Left colon (tissue), 2 donors: Measurements from ENCODE around the gene HCST. TPM values are rescaled to one million over a fixed set of nuclear protein-coding genes. Genes with fewer than 3 reads are reported as not detected.
"Not testable (repeated sequence)": the region's sequence is repeated elsewhere in the genome, so short reads cannot be mapped to it uniquely, and the experiment has no call there.

ENCODE experiments used
- ATAC-seq: fragments of 200-7000 bp; cut with Tn5 transposase; one replicate; pipeline ENCODE4 v1.9.1; 2020; ENCODE audit warnings: mild to moderate bottlenecking, moderate library complexity
- DNase-seq, 2 donors: peaks; one replicate each; pipeline ENCODE4 v3.0.0-alpha.2; 2020
- intact Hi-C, 2 donors: fragments of 100-400 bp; cut with DNase I in 1 of 2; cut with micrococcal nuclease in 1 of 2; formaldehyde crosslinking; loops; one replicate each; pipeline versions ENCODE4 v1.11.2 to v1.14.0; 2022; cut with DNase I, micrococcal nuclease
- long read RNA-seq: library from polyadenylated mRNA; unstranded; transcript quantifications from one replicate; pipeline ENCODE4 v2.0.0, GENCODE V29; 2021
- total RNA-seq, 2 donors: library from RNA; stranded (reverse); fragmentation: NEBNext Ultra II Directional; extraction: Animal tissue kit (Norgen Biotek cat#: 25700); gene quantifications; one replicate each; pipeline ENCODE4 v1.2.1, GENCODE V29; 2021
- donor health status: DM: no; HTN: no; CAD: no.
- donor health status: DM: yes; HTN: yes; CAD: no.

Gene HCST
- 1 to 10 TPM; 1.0 to 6.1 TPM for total RNA-seq
- long read RNA-seq, partial matches to known transcripts, result 0 of 2 reads
- long read RNA-seq, other reads (novel, unspliced or antisense), result 1 of 2 reads

- no peak for ATAC-seq
- intact Hi-C loops, result no loop called here
- peak in 1 of 2 donors; percentile 36 for DNase-seq
Observed at GRCh38 chr19:35901854-35902661, at the start of gene HCST. Gene HCST (plus strand): TSS chr19:35902529. CDS start chr19:35902594, 65 bp downstream.

DNA sequence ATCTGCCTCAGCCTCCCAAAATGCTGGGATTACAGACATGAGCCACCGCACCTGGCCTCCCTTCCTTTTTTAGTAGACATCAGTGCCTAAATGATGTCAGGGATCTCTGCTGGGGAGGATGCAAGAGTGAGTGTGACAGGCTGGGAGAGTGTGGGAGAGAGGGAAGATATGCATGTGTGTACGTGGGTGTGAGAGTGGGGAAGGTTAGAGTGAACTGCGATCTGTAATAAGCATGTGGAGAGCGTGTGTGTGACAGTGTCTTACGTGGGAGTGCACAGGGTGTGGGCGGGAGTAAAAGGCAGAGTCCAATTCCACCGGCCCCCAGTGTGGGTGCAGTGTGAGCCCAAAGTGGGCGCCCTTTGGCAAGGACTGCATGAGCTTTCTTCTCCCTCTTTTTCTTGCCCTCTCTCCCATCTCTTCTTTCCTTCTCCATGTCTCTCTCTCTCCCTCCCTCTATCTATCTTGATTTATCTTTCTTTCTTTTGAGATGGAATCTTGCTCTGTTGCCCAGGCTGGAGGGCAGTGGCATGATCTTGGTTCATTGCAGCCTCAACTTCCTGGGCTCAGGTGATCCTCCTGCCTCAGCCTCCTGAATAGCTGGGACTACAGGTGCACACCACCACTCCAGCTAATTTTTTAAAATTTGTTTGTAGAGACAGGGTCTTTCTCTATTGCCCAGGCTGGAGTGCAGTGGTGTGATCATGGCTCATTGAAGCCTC lies 49.1 kb upstream of the HCST start:
- no peak for ATAC-seq
- no peak for DNase-seq
- intact Hi-C loops, result no loop called here

DNA sequence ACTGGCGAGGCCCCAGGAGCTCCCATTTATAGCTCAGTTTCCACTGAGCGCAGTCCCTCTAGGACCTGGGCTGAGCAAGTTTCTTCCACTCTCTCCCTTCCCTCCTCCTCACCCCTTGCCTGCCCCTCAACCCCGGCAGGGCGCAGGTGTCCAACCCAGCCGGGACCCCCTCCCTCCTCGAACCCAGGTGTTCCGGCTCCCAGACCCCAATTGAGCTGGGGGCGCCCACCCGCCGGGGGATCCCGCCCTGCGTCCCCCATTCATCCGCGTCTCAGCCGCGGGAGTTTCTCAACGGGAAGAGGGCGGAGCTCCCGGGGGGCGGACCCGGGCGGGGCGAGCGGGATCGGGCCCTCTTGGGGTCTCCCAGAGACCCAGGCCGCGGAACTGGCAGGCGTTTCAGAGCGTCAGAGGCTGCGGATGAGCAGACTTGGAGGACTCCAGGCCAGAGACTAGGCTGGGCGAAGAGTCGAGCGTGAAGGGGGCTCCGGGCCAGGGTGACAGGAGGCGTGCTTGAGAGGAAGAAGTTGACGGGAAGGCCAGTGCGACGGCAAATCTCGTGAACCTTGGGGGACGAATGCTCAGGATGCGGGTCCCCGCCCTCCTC lies 45.7 kb upstream of the HCST start, which contains the start of gene KIRREL2:
TSS of gene KIRREL2 (plus strand) at position 366 of the 604 bp plus-strand sequence. CDS start at position 575, 209 bp downstream.
- DNase-seq (no peak), ATAC-seq (peak; percentile 32)
- intact Hi-C loops, result no loop called here

GRCh38 chr19:35858311-35858710 lies 44.0 kb upstream of the HCST start:
- intact Hi-C loops, result no loop called here
- ATAC-seq (no peak), DNase-seq (no peak)

- no peak for DNase-seq
- ATAC-seq, result no peak
- intact Hi-C loops, result no loop called here
Observed at GRCh38 chr19:35859414-35859813, 42.9 kb upstream of the HCST start.

- intact Hi-C loops, result no loop called here
- ATAC-seq, result no peak
Observed at GRCh38 chr19:35860436-35860817, 41.9 kb upstream of the HCST start.

DNA sequence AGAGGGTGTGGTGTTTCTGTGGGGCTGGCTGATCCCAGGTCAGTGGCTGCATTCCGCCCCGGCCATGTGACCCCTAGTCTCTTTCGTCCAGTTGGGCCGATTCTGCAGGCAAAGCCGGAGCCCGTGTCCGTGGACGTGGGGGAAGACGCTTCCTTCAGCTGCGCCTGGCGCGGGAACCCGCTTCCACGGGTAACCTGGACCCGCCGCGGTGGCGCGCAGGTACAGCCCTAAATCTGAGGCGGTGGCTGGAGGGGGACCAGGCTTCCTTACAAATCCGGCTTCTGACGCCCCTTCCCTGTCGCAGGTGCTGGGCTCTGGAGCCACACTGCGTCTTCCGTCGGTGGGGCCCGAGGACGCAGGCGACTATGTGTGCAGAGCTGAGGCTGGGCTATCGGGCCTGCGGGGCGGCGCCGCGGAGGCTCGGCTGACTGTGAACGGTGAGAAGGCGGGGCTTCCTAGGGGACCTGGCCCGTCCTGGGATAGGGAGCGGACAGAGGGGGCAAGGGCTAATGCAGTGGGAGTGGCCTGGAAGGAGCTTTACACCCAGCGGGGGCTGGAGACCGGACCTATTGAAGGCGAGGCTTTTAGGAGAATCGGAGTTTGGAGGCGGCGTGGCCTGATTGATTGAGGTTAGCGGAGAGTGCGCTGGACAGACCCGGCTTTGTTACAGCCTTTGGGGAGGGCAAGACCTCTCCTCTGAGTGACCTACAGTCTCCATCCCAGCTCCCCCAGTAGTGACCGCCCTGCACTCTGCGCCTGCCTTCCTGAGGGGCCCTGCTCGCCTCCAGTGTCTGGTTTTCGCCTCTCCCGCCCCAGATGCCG lies 41.3 kb upstream of the HCST start:
- peak in 1 of 2 donors; percentile 19 for DNase-seq
- intact Hi-C loops, result no loop called here
- ATAC-seq, result peak; percentile 71

More at GRCh38 chr19:35860436-35860817, 41.9 kb upstream of the HCST start:
- no peak for DNase-seq

GRCh38 chr19:35861640-35862160 lies 40.6 kb upstream of the HCST start:
- ATAC-seq, result no peak
- no peak for DNase-seq
- intact Hi-C loops, result no loop called here

- intact Hi-C loops, result no loop called here
- no peak for DNase-seq
- ATAC-seq, result no peak
Observed at GRCh38 chr19:35862528-35862927, 39.8 kb upstream of the HCST start.

- intact Hi-C loops, result no loop called here
- no peak for DNase-seq
- ATAC-seq, result no peak
Observed at GRCh38 chr19:35863018-35863417, 39.3 kb upstream of the HCST start.

GRCh38 chr19:35868172-35868822 lies 34.0 kb upstream of the HCST start, which contains the start of gene APLP1:
Gene APLP1 (plus strand): TSS chr19:35868574. CDS start chr19:35868637, 63 bp downstream.
- ATAC-seq (peak; percentile 89), DNase-seq (peak; percentile 38 to 70)
- intact Hi-C loops, result no loop called here

DNA sequence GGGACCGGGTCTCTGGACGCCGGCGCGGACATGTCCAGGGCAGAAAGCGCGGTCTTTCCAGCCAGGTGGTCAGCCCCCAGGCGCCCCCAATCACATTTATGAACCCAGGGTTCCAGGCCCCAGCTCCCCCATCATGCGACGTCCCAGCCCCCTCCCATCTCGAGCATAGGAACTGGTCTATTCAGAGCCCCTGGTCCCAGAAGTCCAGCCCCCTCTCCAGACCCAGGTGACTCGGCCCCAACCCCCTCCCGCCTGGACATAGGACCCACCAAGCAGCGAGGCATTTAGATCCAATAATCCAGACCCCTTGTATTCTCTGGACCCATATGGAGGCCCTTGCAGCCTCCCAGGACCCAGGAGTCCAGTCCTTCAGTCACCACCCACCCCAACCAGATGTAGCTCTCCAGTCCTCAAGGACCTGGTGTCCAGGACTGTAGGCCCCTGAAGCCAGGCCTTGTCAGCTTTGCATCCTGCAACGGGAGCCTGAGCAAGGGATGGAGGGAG lies 33.5 kb upstream of the HCST start:
- no peak for DNase-seq
- no peak for ATAC-seq
- intact Hi-C loops, result no loop called here

DNA sequence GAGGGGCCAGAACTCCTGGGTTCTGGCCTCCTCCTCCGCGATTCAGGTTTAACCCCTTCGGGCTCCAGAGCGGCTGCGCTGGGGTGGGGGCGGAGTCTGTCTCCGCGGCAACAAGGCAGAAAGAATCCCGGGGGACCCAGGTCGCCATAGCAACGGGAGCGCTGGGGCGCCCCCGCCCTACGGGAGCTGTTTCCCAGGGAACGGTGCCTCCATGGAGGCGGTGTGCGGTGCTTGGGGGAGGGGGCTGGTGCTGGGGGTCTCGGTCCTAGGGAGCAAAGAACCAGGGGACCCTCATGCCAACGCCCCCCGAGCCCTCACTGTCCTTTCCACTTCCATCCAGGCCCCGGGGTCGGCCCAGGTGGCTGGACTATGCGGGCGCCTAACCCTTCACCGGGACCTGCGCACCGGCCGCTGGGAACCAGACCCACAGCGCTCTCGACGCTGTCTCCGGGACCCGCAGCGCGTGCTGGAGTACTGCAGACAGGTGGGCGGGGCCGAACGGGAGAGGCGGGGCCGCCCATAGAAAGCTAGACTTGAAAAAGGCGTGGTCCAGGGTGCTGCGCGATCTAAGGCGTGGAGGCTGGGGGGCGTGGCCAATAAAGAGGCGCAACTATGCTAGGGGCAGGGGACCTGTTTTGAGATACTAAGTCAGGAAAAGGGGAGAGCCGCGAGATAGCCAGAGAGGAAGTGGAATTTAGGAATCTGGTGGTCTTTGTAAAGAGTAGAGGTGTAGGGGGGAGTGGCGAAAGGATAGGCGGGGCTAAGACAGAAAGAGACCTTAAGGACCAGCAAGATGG lies 32.8 kb upstream of the HCST start:
- DNase-seq, result peak; percentile 64 to 80
- intact Hi-C loops, result no loop called here
- ATAC-seq, result peak; percentile 85

GRCh38 chr19:35870124-35870736 lies 32.1 kb upstream of the HCST start:
- DNase-seq, ATAC-seq, intact Hi-C loops: not testable (repeated sequence)

DNA sequence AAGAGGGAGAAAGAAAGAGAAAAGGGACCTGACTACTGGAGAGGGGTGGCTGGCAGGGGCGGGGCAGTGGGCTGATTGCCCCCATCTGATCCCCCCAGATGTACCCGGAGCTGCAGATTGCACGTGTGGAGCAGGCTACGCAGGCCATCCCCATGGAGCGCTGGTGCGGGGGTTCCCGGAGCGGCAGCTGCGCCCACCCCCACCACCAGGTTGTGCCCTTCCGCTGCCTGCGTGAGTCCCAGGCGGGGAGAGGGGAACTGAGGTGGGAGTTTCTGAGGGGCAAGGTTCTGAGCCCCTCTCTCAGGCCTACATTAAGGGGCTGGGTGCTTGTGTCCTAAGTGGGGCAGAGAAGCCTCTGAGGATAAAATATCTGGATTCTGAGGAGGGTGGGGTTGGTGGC lies 31.5 kb upstream of the HCST start:
- intact Hi-C loops, result no loop called here
- ATAC-seq, result no peak
- DNase-seq, result no peak

DNA sequence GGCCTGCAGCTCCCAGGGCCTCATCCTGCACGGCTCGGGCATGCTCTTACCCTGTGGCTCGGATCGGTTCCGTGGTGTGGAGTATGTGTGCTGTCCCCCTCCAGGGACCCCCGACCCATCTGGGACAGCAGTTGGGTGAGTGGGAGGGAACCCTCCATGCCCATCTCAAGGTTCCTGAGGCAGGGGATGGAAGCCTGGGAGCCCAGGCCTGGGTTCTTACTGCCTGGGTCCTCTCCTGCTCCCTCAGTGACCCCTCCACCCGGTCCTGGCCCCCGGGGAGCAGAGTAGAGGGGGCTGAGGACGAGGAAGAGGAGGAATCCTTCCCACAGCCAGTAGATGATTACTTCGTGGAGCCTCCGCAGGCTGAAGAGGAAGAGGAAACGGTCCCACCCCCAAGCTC lies 30.7 kb upstream of the HCST start:
- ATAC-seq (no peak), DNase-seq (no peak)
- intact Hi-C loops, result no loop called here

DNA sequence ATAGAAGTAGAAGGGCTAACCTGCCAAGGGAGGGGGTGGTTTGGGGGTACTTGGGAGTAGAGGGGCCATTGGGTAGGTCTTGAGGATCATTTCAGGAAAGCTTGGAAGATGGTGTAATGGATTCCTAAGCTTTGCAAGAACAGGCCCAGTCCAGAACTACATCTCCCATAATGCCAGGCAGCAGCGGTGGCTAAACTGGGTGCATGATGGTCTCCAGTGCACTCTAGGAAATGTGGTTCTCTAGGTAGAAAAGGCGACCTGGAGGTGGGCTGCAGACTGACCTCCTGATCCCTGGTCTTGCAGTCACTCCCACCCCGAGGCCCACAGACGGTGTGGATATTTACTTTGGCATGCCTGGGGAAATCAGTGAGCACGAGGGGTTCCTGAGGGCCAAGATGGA lies 30.1 kb upstream of the HCST start:
- DNase-seq (no peak), ATAC-seq (no peak)
- intact Hi-C loops, result no loop called here
